Left ventricle myocardium inferior (tissue), 1 donor: ENCODE measurements around the gene AP2S1. TPM values are rescaled to one million over a fixed set of nuclear protein-coding genes. Genes with fewer than 3 reads are reported as not detected.

Experiments
- DNase-seq: peaks from one replicate; pipeline ENCODE4 v3.0.0-alpha.2; 2020
- H3K27ac ChIP-seq: fragments of 200-600 bp; replicated peaks from 2 replicates; pipeline ENCODE4 v1.8.0; 2021
- H3K27me3 ChIP-seq: fragments of 200-600 bp; 2 replicates; pipeline ENCODE4 v1.8.0; 2021; ENCODE audit warnings: low read depth
- H3K36me3 ChIP-seq: fragments of 200-600 bp; 2 replicates; pipeline ENCODE4 v1.8.0; 2021
- H3K4me1 ChIP-seq: fragments of 200-600 bp; 2 replicates; pipeline ENCODE4 v1.8.0; 2021
- H3K4me3 ChIP-seq: fragments of 200-600 bp; 2 replicates; pipeline ENCODE4 v1.8.0; 2021; ENCODE audit warnings: mild to moderate bottlenecking, moderate library complexity
- H3K9me3 ChIP-seq: fragments of 200-600 bp; replicated peaks from 2 replicates; pipeline ENCODE4 v1.8.0; 2021
- intact Hi-C: fragments of 100-400 bp; cut with micrococcal nuclease; formaldehyde crosslinking; loops from one replicate; pipeline ENCODE4 v1.11.0; 2022
- total RNA-seq: library from RNA; stranded (reverse); fragmentation: NEBNext Ultra II Directional; extraction: Animal tissue kit (Norgen Biotek cat#: 25700); gene quantifications from one replicate; pipeline ENCODE4 v1.2.1, GENCODE V29; 2021
- TF ChIP-seq, protein P1 (sequence below): fragments of 200-600 bp; IDR thresholded peaks from 2 replicates; pipeline ENCODE4 v1.8.0; 2021; ENCODE audit warnings: antibody characterized with exemption, mild to moderate bottlenecking, borderline replicate concordance
- donor health status: DM: no; HTN: yes; CAD: no; lungs with severe emphysema.

Gene AP2S1
- total RNA-seq, 1 donor from 2014 or later = 87.3 TPM

DNA sequence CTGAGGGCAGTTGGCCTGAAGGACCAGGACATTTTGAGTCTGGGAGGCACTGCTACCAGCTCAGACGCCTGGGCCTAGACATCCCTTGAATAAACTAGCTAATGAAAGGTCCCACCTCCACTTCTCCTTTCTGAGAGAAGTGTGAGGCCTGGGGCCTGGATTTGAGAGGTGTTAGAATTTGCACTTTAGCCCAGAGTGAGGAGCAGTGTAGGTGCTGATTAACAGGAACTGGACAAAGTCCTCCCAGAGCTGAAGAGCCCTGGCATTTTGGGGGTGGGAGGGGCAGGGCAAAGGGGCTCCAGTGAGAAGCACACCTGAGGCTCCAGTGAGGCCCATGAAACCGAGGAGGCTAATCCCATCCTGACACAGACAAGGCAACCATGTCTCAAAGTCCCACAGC, 47.1 kb downstream of the AP2S1 start:
- TF ChIP-seq, protein P1, sequence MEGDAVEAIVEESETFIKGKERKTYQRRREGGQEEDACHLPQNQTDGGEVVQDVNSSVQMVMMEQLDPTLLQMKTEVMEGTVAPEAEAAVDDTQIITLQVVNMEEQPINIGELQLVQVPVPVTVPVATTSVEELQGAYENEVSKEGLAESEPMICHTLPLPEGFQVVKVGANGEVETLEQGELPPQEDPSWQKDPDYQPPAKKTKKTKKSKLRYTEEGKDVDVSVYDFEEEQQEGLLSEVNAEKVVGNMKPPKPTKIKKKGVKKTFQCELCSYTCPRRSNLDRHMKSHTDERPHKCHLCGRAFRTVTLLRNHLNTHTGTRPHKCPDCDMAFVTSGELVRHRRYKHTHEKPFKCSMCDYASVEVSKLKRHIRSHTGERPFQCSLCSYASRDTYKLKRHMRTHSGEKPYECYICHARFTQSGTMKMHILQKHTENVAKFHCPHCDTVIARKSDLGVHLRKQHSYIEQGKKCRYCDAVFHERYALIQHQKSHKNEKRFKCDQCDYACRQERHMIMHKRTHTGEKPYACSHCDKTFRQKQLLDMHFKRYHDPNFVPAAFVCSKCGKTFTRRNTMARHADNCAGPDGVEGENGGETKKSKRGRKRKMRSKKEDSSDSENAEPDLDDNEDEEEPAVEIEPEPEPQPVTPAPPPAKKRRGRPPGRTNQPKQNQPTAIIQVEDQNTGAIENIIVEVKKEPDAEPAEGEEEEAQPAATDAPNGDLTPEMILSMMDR = no peak
- Histone ChIP-seq H3K27me3 (no peaks in the 10 kb centered on the region), H3K4me3 (no peak overlapping the region), H3K4me1 (no peaks in the 10 kb centered on the region), H3K9me3 (no peaks in the 10 kb centered on the region), H3K27ac (no peak overlapping the region), H3K36me3 (no peaks in the 10 kb centered on the region)
- no peak for DNase-seq
- intact Hi-C loops = no loop called here

DNA sequence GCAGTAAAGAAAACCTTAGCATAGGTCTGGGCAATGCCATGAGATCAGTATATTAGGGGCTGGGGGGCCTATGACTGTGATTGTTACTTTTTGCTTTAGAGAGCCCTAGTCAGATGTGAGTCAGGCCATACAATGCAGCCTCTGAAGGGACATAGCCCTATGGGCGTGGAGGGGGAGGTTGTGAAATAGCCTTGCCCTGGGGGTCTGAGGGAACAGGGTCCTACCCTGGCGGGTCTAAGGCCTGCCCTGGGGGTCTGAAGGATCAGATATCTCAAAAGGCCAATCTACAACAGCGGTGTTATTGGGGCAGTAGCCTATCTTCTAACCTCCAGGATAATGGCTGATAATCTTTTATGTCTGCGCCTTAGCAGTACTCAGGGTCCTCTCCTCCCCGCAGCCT, 48.5 kb downstream of the AP2S1 start:
- H3K4me3 ChIP-seq = no peak overlapping the region
- no peak overlapping the region for H3K27ac ChIP-seq
- TF ChIP-seq, protein P1 = no peak
- H3K36me3 ChIP-seq = no peaks in the 10 kb centered on the region
- H3K27me3 ChIP-seq = no peaks in the 10 kb centered on the region
- no peak for DNase-seq
- H3K9me3 ChIP-seq = no peaks in the 10 kb centered on the region
- H3K4me1 ChIP-seq = no peaks in the 10 kb centered on the region
- intact Hi-C loops = no loop called here

DNA sequence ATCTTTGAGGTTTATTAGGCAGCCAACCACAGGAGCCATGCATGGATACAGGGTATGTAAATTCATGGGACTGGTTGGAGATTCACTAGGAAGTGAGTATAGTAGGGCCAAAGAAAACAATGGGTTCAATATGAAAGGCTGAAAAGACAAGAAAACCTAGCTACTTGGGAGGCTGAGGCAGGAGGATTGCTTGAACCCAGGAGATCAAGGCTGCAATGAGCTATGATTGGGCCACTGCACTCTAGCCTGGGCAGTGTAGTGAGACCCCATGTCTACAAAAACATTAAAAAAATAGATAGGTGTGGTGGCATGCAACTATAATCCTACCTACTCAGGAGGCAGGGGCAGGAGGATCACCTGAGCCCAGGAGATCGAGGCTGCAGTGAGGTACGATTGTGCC, 51.9 kb downstream of the AP2S1 start:
- Histone ChIP-seq H3K4me1 (no peaks in the 10 kb centered on the region), H3K9me3 (no peaks in the 10 kb centered on the region), H3K4me3 (no peak overlapping the region), H3K27me3 (no peaks in the 10 kb centered on the region), H3K27ac (no peak overlapping the region), H3K36me3 (no peaks in the 10 kb centered on the region)
- intact Hi-C loops = no loop called here
- TF ChIP-seq, protein P1 = no peak
- DNase-seq = no peak

DNA sequence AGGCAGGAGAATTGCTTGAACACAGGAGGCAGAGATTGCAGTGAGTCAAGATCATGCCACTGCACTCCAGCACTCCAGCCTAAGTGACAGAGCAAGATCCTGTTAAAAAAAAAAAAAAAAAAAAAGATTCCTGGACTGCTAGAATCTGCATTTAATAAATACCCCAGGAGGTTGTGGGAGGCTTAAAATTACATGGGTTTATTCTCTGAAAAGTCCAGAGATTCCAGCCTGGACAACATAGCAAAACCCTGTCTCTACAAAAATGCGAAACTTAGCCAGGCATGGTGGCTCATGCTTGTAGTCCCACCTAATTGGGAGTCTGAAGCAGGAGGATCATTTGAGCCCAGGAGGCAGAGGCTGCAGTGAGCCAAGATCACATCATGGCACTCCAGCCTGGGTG, 52.8 kb downstream of the AP2S1 start:
- intact Hi-C loops = no loop called here
- no peak for DNase-seq
- Histone ChIP-seq H3K4me3 (no peak overlapping the region), H3K4me1 (no peaks in the 10 kb centered on the region), H3K36me3 (no peaks in the 10 kb centered on the region), H3K27me3 (no peaks in the 10 kb centered on the region), H3K27ac (no peak overlapping the region), H3K9me3 (no peaks in the 10 kb centered on the region)
- TF ChIP-seq, protein P1 = no peak

DNA sequence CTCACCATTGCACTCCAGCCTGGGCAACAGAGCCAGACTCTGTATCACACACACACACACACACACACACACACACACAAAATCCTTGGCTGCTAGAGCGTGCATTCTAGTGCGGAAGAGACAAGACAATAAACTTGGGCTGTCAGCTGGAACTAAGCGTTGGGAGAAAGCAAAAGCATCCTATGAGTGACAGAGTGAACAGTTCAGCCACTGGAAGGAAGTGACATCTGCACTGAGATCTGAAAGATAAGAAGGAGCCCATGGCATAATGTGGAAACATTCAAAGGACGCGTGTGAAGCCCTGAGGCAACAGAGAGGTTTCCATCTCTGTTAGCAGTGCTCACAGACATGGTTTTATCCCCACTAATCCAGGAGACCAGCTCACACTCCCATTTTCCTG, 58.7 kb downstream of the AP2S1 start:
- Histone ChIP-seq H3K36me3 (no peaks in the 10 kb centered on the region), H3K9me3 (no peaks in the 10 kb centered on the region), H3K4me1 (peaks cover 21% of the 10 kb centered on the region), H3K4me3 (no peak overlapping the region), H3K27ac (no peak overlapping the region), H3K27me3 (peaks cover 6% of the 10 kb centered on the region)
- intact Hi-C loops = no loop called here
- TF ChIP-seq, protein P1 = no peak
- DNase-seq = no peak

DNA sequence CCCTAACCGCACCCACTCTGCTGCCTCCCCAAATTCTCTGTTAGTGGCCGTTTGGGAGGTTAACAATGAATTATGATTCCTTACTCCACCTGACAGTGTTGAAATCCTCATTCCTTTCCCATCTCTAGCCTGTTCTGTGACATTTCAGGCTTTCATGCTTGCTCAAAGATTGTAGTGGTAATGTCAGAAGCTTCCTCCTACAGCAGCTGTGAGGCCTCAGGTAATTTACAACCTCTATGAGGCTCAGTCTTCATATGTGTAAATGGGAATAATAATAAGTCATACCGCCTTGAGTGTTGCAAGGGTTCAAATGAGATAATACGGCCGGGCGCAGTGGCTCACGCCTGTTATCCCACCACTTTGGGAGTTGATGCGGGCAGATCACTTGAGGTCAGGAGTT, 61.3 kb downstream of the AP2S1 start:
- H3K9me3 ChIP-seq = no peaks in the 10 kb centered on the region
- H3K36me3 ChIP-seq = no peaks in the 10 kb centered on the region
- peaks cover 6% of the 10 kb centered on the region for H3K27me3 ChIP-seq
- TF ChIP-seq, protein P1 = no peak
- H3K4me3 ChIP-seq = no peak overlapping the region
- peaks cover 46% of the 10 kb centered on the region for H3K4me1 ChIP-seq
- no peak overlapping the region for H3K27ac ChIP-seq
- no peak for DNase-seq
- intact Hi-C loops = no loop called here
